HepG2 (cell line): ENCODE measurements around the gene PGPEP1. TPM values are rescaled to one million over a fixed set of nuclear protein-coding genes. Genes with fewer than 3 reads are reported as not detected.

Source experiments
- AKAP8 ChIP-seq: sonication (generic); formaldehyde crosslinking; IDR thresholded peaks from 2 replicates; pipeline ENCODE4 v1.5.1; 2020; ENCODE audit warnings: mild to moderate bottlenecking, missing genetic modification reagents
- HDAC2 ChIP-seq: sonication (generic); formaldehyde crosslinking; IDR thresholded peaks from 2 replicates; pipeline ENCODE4 v1.4.0; 2020; ENCODE audit warnings: missing genetic modification reagents
- MTERF4 ChIP-seq: sonication (generic); formaldehyde crosslinking; IDR thresholded peaks from 2 replicates; pipeline ENCODE4 v1.8.0; 2023; ENCODE audit warnings: mild to moderate bottlenecking, missing genetic modification reagents
- MXI1 ChIP-seq: IDR thresholded peaks from 3 replicates; pipeline ENCODE4 v1.6.1; 2012; ENCODE audit warnings: low read depth, low read length, inconsistent platforms, borderline replicate concordance
- NR2C2 ChIP-seq: sonication (generic); formaldehyde crosslinking; IDR thresholded peaks from 2 replicates; pipeline ENCODE4 v1.4.0; 2020; ENCODE audit warnings: missing genetic modification reagents, mild to moderate bottlenecking, moderate library complexity, borderline replicate concordance
- SKIL ChIP-seq: sonication (generic); formaldehyde crosslinking; IDR thresholded peaks from 2 replicates; pipeline ENCODE4 v1.8.0; 2022; ENCODE audit warnings: missing genetic modification reagents, mild to moderate bottlenecking, moderate library complexity, borderline replicate concordance
- ZBTB25 ChIP-seq: IDR thresholded peaks from 2 replicates; pipeline ENCODE4 v1.6.1; 2018; ENCODE audit warnings: missing genetic modification reagents
- ZBTB40 ChIP-seq, 2 experiments: fragments of 450-650 bp in 1 of 2; sonication (generic) in 1 of 2; formaldehyde crosslinking in 1 of 2; IDR thresholded peaks; 2 replicates each; pipeline versions ENCODE4 v1.6.1 to v1.8.0; 2016 to 2022; ENCODE audit warnings: antibody characterized with exemption in 1 of 2, mild to moderate bottlenecking in 1 of 2, missing genetic modification reagents in 1 of 2
- ZNF746 ChIP-seq: sonication (generic); formaldehyde crosslinking; IDR thresholded peaks from 2 replicates; pipeline ENCODE4 v1.8.0; 2022; ENCODE audit warnings: mild to moderate bottlenecking, missing genetic modification reagents
- ZNF790 ChIP-seq: sonication (generic); formaldehyde crosslinking; IDR thresholded peaks from 2 replicates; pipeline ENCODE4 v1.8.0; 2022; ENCODE audit warnings: missing genetic modification reagents, mild to moderate bottlenecking, borderline replicate concordance
- ZSCAN21 ChIP-seq: sonication (generic); formaldehyde crosslinking; IDR thresholded peaks from 2 replicates; pipeline ENCODE4 v1.8.0; 2022; ENCODE audit warnings: mild to moderate bottlenecking, missing genetic modification reagents, moderate library complexity, borderline replicate concordance
- polyA plus RNA-seq, 8 experiments: library from polyadenylated mRNA; depleted of rRNA in 3 of 8; stranded (reverse) in 7 of 8; unstranded in 1 of 8; fragments of >200 nt; fragmentation: Illumina TruSeq in 4 of 8; extraction: Trizol in 4 of 8; gene quantifications; 2 replicates each; pipeline versions ENCODE4 v1.2.1 to v1.2.3, GENCODE V29; 2011 to 2016; ENCODE audit warnings: low read depth in 4 of 8, missing spikeins in 1 of 8, mixed read lengths in 1 of 8; ENCODE audit not compliant: insufficient read depth in 1 of 8
- total RNA-seq, 5 experiments: library from RNA; depleted of rRNA; stranded (reverse); fragments of >200 nt; fragmentation: Illumina TruSeq; extraction: Trizol; gene quantifications; 2 replicates each; pipeline ENCODE4 v1.2.3, GENCODE V29; 2016; ENCODE audit warnings: low read depth in 1 of 5

The PGPEP1 gene
- total and polyA plus RNA-seq, 2 of the 13 experiments (the other 11 are each of a cell fraction or from before 2014, with no cell fraction given) = 53.1 to 56.6 TPM

- TF ChIP-seq ZBTB40 (IDR thresholded peaks at IDR 0.05) = no peak
- 0 out of 2 replicates have a peak, but pooled peaks have one; percentile 13 for TF ChIP-seq ZBTB40 (CRISPR knock-in tag; IDR thresholded peaks at IDR 0.05)
- TF ChIP-seq ZSCAN21 (CRISPR knock-in tag) = peak; percentile 22; the same call in 1 of the 2 replicates
- TF ChIP-seq HDAC2 (CRISPR knock-in tag) = peak; percentile 56; the same call in 1 of the 2 replicates
- TF ChIP-seq SKIL (CRISPR knock-in tag) = no peak
- TF ChIP-seq MTERF4 (CRISPR knock-in tag) = 0 out of 2 replicates have a peak, but pooled peaks have one; percentile 63
- TF ChIP-seq MXI1 = peak; percentile 63; the same call in 1 of the 3 replicates
- no peak for TF ChIP-seq ZBTB25 (CRISPR knock-in tag)
- TF ChIP-seq ZNF746 (CRISPR knock-in tag) = no peak; the same call in 1 of the 2 replicates
- TF ChIP-seq ZNF790 = peak; percentile 35; the same call in 1 of the 2 replicates
- TF ChIP-seq NR2C2 (CRISPR knock-in tag) = peak; percentile 8; the same call in 1 of the 2 replicates
- TF ChIP-seq AKAP8 = peak; percentile 51; the same call in 1 of the 2 replicates
Observed at GRCh38 chr19:18340190-18340989, at the start of gene PGPEP1 (continued).
